Neural cell (in vitro differentiated cells): ENCODE results near the gene OR6C75.
"Not testable (repeated sequence)": the region's sequence is repeated elsewhere in the genome, so short reads cannot be mapped to it uniquely, and the experiment has no call there.

Source experiments
- CTCF ChIP-seq: fragments of 450-650 bp; IDR thresholded peaks from 2 replicates; pipeline ENCODE4 v1.5.1; 2014; ENCODE audit warnings: antibody characterized with exemption, mild to moderate bottlenecking, moderate library complexity; ENCODE audit not compliant: poor library complexity, severe bottlenecking
- SMC3 ChIP-seq: fragments of 450-650 bp; conservative IDR thresholded peaks from 2 replicates; pipeline ENCODE4 v1.6.1; 2014; ENCODE audit warnings: antibody characterized with exemption, mild to moderate bottlenecking, moderate library complexity; ENCODE audit not compliant: poor library complexity

DNA sequence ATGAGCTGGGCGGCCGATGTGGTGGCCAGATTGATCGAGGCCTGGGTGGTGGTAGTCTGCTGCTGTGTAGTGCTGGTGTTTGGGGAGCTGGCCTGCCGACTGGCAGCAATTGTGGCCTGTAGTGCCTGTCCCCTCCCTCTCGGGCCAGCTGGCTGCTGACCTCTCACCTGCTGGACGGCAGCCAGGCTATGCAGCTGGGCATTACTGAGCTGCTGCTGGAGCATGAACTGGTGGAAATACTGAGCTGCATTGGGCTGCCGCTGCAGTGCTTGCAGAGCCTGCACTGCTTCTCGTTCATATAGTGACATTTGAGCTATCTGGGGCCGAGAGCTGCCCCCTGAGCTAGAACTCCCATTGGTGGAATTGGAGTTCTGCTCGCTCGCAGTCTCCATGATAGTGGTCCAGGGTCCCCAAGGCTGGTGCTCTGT lies 51.6 kb downstream of the OR6C75 start:
- TF ChIP-seq CTCF, SMC3: not testable (repeated sequence)
